Activated T-helper 1 cell treated with anti-CD3 and anti-CD28 coated beads, Interleukin-12 subunit alpha, Interleukin-12 subunit beta, Interleukin-2, Interleukin-4 antibody, amounts not matched to agents 30 ng/mL and 10 ng/mL and 1 ng/mL, durations not matched to agents 14 hours and 24 hours and 36 hours (primary cell): ENCODE results near the gene FARP1. TPM values are rescaled to one million over a fixed set of nuclear protein-coding genes. Genes with fewer than 3 reads are reported as not detected.

Experiments used
- DNase-seq: peaks from one replicate; pipeline ENCODE4 v3.0.0; 2021; ENCODE audit warnings: low spot score
- H3K27ac Mint-ChIP-seq: one replicate; pipeline ENCODE4 v1.8.0; 2021; ENCODE audit warnings: mild to moderate bottlenecking, mixed read lengths
- H3K27me3 Mint-ChIP-seq: one replicate; pipeline ENCODE4 v1.8.0; 2022; ENCODE audit warnings: mild to moderate bottlenecking, moderate library complexity, mixed read lengths; ENCODE audit not compliant: insufficient read depth
- H3K36me3 Mint-ChIP-seq: one replicate; pipeline ENCODE4 v1.8.0; 2021; ENCODE audit warnings: low read depth, mixed read lengths
- H3K4me1 Mint-ChIP-seq: one replicate; pipeline ENCODE4 v1.8.0; 2021; ENCODE audit warnings: low read depth, mixed read lengths
- H3K4me3 Mint-ChIP-seq: one replicate; pipeline ENCODE4 v1.8.0; 2021; ENCODE audit warnings: mild to moderate bottlenecking, moderate library complexity, mixed read lengths
- H3K9me3 Mint-ChIP-seq: one replicate; pipeline ENCODE4 v1.8.0; 2021; ENCODE audit warnings: mixed read lengths
- intact Hi-C: fragments of 100-400 bp; cut with micrococcal nuclease; formaldehyde crosslinking; loops from one replicate; pipeline ENCODE4 v1.15.1; 2024
- total RNA-seq: library from RNA; stranded (reverse); gene quantifications from 2 replicates; pipeline ENCODE4 v1.2.3, GENCODE V29; 2022

FARP1 gene
- total RNA-seq, 1 donor from 2014 or later: 0.34 TPM

DNA sequence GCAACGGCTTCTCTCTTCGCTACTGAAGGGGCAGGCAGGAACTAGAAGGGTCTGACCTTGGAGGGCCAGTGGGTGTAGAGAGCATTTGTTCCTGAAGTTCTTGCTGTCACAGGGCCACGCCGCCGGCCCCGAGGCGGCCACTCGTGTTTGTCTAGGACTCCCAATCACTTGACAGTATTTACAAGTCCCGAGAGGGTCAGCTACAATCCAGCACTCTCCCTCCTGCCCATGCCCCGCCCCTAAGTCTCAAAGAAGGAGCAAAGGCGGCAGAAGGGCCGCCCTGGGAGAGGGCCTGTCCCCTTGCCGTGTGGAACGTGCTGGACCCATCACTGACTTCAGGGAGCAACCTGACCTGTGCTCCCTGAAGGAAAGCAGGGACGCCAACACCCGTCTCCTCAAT, 315.5 kb downstream of the FARP1 start:
- Mint-ChIP-seq H3K4me1 (peaks cover 13% of the 10 kb centered on the region), H3K4me3 (no peak overlapping the region), H3K27ac (no peak overlapping the region), H3K36me3 (peaks cover 42% of the 10 kb centered on the region), H3K27me3 (no peaks in the 10 kb centered on the region), H3K9me3 (no peaks in the 10 kb centered on the region)
- intact Hi-C loops: no loop called here
- DNase-seq: no peak

GRCh38 chr13:98459171-98459681, 316.3 kb downstream of the FARP1 start:
- Mint-ChIP-seq H3K27ac (no peak overlapping the region), H3K4me3 (no peak overlapping the region), H3K9me3 (no peaks in the 10 kb centered on the region), H3K4me1 (peaks cover 13% of the 10 kb centered on the region), H3K36me3 (peaks cover 43% of the 10 kb centered on the region), H3K27me3 (no peaks in the 10 kb centered on the region)
- no peak for DNase-seq
- intact Hi-C loops: no loop called here

- intact Hi-C loops: no loop called here
- Mint-ChIP-seq H3K4me1 (peaks cover 13% of the 10 kb centered on the region), H3K27ac (no peak overlapping the region), H3K36me3 (peaks cover 39% of the 10 kb centered on the region), H3K27me3 (no peaks in the 10 kb centered on the region), H3K4me3 (no peak overlapping the region), H3K9me3 (no peaks in the 10 kb centered on the region)
- no peak for DNase-seq
Observed at GRCh38 chr13:98459721-98460370, 317.0 kb downstream of the FARP1 start.

DNA sequence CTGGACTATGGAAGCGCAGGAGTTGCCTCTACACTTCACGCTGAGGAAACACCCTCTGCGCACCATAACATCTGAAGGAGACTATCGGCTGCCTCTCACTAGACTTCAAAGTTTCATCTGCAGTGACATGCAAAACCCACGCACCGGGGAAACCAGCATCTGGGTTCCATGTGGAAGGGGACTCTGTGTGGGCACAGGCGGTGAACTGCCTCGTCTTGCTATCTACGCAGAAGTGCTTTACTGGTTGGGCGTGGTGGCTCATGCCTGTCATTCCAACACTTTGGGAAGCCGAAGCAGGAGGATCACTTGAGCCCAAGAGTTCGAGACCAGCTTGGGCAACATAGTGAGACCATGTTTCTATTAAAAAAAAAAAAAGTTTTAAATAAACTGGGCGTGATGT, 317.6 kb downstream of the FARP1 start:
- intact Hi-C loops: no loop called here
- no peaks in the 10 kb centered on the region for H3K9me3 Mint-ChIP-seq
- H3K4me1 Mint-ChIP-seq: peaks cover 13% of the 10 kb centered on the region
- H3K27me3 Mint-ChIP-seq: no peaks in the 10 kb centered on the region
- no peak overlapping the region for H3K27ac Mint-ChIP-seq
- no peak overlapping the region for H3K4me3 Mint-ChIP-seq
- H3K36me3 Mint-ChIP-seq: peaks cover 40% of the 10 kb centered on the region
- DNase-seq: no peak

GRCh38 chr13:98461486-98462240, 318.8 kb downstream of the FARP1 start:
- Mint-ChIP-seq H3K4me3 (no peak overlapping the region), H3K27me3 (no peaks in the 10 kb centered on the region), H3K36me3 (peaks cover 38% of the 10 kb centered on the region), H3K27ac (peak overlapping the region; percentile 61), H3K4me1 (peaks cover 13% of the 10 kb centered on the region), H3K9me3 (no peaks in the 10 kb centered on the region)
- no peak for DNase-seq
- intact Hi-C loops: no loop called here

- DNase-seq: no peak
- Mint-ChIP-seq H3K4me1 (peaks cover 13% of the 10 kb centered on the region), H3K4me3 (no peak overlapping the region), H3K36me3 (peaks cover 38% of the 10 kb centered on the region), H3K9me3 (no peaks in the 10 kb centered on the region), H3K27me3 (no peaks in the 10 kb centered on the region), H3K27ac (peak overlapping the region; percentile 61)
- intact Hi-C loops: no loop called here
Observed at GRCh38 chr13:98462241-98462882, 319.5 kb downstream of the FARP1 start.

DNA sequence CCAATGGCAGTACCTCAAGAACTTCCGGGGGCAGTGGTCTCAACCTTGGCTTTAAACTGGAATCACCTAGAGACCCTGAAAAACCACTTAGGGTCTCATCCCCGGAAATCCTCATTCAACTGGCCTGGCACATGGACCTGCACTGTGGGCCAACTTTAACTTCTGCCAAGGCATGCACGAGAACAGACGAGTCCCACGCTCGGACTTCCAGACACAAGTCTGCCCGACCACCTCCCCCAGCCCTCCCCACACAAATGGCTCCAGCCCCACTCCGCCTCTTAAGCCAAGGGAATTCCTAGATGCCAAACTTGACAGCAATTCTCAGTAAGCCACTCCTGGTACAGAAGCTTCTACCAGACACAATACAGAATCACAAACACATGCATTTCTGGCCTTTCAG, 320.1 kb downstream of the FARP1 start:
- H3K27ac Mint-ChIP-seq: peak overlapping the region; percentile 5
- intact Hi-C loops: no loop called here
- H3K9me3 Mint-ChIP-seq: no peaks in the 10 kb centered on the region
- no peaks in the 10 kb centered on the region for H3K27me3 Mint-ChIP-seq
- H3K4me3 Mint-ChIP-seq: no peak overlapping the region
- no peak for DNase-seq
- H3K36me3 Mint-ChIP-seq: peaks cover 36% of the 10 kb centered on the region
- peaks cover 13% of the 10 kb centered on the region for H3K4me1 Mint-ChIP-seq

- DNase-seq: no peak
- Mint-ChIP-seq H3K4me3 (no peak overlapping the region), H3K27ac (peak overlapping the region; percentile 23), H3K4me1 (peaks cover 32% of the 10 kb centered on the region), H3K36me3 (peaks cover 40% of the 10 kb centered on the region), H3K9me3 (no peaks in the 10 kb centered on the region), H3K27me3 (no peaks in the 10 kb centered on the region)
- intact Hi-C loops: no loop called here
Observed at GRCh38 chr13:98466634-98467236, 323.8 kb downstream of the FARP1 start.

- DNase-seq: no peak
- Mint-ChIP-seq H3K27ac (no peak overlapping the region), H3K4me3 (no peak overlapping the region), H3K9me3 (no peaks in the 10 kb centered on the region), H3K27me3 (no peaks in the 10 kb centered on the region), H3K36me3 (peaks cover 42% of the 10 kb centered on the region), H3K4me1 (peaks cover 34% of the 10 kb centered on the region)
- intact Hi-C loops: no loop called here
Observed at GRCh38 chr13:98467263-98467985, 324.5 kb downstream of the FARP1 start.

DNA sequence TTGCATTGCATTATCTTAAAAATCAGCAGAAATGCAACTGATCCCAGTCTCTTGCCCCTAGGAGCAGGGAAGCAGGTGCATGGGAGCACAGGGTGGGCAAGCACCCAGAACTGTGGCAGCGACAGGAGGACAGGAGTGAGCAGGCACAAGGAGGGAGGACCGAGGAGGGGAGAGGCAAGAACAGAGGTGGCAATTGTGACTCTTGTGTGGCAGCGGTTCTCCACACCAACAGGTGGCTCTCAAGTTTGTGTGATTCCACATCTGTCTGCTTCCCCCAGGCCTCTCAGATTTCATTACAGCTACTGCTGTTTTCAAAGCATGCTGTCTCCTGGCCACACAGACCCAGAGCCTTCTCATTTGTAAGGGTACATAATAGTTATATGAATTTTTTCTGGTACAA, 325.5 kb downstream of the FARP1 start:
- Mint-ChIP-seq H3K27me3 (no peaks in the 10 kb centered on the region), H3K9me3 (peaks cover 4% of the 10 kb centered on the region), H3K36me3 (peaks cover 42% of the 10 kb centered on the region), H3K4me1 (peaks cover 33% of the 10 kb centered on the region), H3K4me3 (no peak overlapping the region), H3K27ac (peak overlapping the region; percentile 7)
- intact Hi-C loops: no loop called here
- no peak for DNase-seq

GRCh38 chr13:98468929-98469328, 326.0 kb downstream of the FARP1 start:
- Mint-ChIP-seq H3K27me3 (no peaks in the 10 kb centered on the region), H3K4me3 (no peak overlapping the region), H3K4me1 (peaks cover 37% of the 10 kb centered on the region), H3K9me3 (peaks cover 4% of the 10 kb centered on the region), H3K27ac (no peak overlapping the region), H3K36me3 (peaks cover 45% of the 10 kb centered on the region)
- DNase-seq: no peak
- intact Hi-C loops: no loop called here

DNA sequence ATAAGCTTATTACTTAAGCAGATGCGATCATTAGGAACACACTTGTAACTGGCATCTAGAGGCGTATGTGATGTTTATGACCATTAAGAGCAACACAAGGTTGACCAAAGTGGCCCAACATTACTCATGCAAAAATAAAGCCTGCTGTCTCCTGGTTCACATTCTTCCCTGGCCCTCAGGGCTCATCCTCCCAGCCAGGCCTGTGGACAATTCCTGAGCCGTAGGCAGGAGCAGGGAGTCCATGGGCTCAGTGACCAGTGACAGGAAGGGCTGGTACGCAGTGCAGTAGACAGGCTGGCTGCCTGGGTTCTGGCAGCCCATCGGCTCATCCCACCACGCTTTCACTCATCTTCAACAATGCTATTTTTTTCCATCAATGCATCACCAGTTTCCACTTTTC, 328.0 kb downstream of the FARP1 start:
- H3K27ac Mint-ChIP-seq: no peak overlapping the region

More for the DNA sequence above, 328.0 kb downstream of the FARP1 start:
- intact Hi-C loops: loop anchor here (10.0 kb wide), 1 partner anchor 496 kb away; no protein-coding TSS in a partner anchor
- no peak for DNase-seq
- Mint-ChIP-seq H3K36me3 (peaks cover 43% of the 10 kb centered on the region), H3K27me3 (no peaks in the 10 kb centered on the region), H3K4me3 (no peak overlapping the region), H3K9me3 (peaks cover 4% of the 10 kb centered on the region), H3K4me1 (peaks cover 42% of the 10 kb centered on the region)
